ENCODE results near the gene HOXD4.
A peak's percentile ranks its signal among the peaks of the same experiment; 100 is the strongest.

The HOXD4 gene

GRCh38 chr2:176139661-176140512 is 11.5 kb upstream of the HOXD4 start:
- DNase-seq (ENCODE audit: low read depth) = no peak

GRCh38 chr2:176140513-176141317 is 10.6 kb upstream of the HOXD4 start:
- DNase-seq (ENCODE audit: low read depth) = peak; percentile 48

- no peak for DNase-seq (ENCODE audit: low read depth)
Measured at GRCh38 chr2:176142281-176142680, 9.1 kb upstream of the HOXD4 start.

DNA sequence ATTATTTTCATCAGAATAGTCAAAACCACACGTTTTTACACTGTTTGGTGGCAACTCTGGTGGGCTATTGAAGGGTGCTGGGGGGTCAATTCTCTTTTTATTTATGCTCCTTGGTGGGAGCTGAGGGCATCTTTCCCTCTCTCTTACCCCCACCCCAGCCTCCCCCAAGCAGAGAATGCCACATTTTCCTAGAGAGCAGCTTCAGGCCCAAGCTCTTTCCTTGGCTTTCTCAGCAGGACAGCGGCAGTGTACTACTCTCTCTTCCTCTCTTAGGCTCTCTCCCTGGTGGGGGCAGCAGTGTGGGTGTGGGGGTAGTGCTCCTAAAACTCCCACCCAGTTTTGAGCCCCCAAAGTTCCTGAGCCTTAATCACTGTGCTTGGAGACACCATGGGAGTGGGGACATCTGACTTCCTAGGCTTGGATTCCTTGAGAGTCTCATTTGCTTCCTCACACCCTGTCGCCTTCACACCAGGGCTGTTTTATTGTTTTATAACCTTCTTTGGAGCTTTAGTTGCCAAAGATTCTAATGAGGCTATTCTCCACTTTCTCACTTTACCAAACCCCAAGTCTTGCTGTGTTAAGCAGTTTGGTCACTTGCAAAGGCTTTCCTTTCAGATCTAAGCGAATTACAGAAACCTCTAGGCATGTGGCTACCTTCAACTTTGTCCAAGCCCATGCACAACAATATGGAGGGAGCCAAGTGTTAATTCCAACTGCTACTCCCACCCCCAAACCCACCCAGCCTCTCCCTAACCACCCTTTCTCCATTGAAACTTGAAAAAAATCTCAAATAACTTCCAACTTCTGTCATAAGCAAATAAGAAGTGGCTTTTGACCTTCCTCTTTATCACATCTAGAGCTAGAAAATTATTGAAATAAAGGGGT is 6.0 kb upstream of the HOXD4 start:
- DNase-seq (ENCODE audit: low read depth) = no peak

- no peak for DNase-seq (ENCODE audit: low read depth)
Measured at GRCh38 chr2:176146101-176146500, 5.2 kb upstream of the HOXD4 start.

- no peak for DNase-seq (ENCODE audit: low read depth)
Measured at GRCh38 chr2:176146645-176147044, 4.7 kb upstream of the HOXD4 start.

DNA sequence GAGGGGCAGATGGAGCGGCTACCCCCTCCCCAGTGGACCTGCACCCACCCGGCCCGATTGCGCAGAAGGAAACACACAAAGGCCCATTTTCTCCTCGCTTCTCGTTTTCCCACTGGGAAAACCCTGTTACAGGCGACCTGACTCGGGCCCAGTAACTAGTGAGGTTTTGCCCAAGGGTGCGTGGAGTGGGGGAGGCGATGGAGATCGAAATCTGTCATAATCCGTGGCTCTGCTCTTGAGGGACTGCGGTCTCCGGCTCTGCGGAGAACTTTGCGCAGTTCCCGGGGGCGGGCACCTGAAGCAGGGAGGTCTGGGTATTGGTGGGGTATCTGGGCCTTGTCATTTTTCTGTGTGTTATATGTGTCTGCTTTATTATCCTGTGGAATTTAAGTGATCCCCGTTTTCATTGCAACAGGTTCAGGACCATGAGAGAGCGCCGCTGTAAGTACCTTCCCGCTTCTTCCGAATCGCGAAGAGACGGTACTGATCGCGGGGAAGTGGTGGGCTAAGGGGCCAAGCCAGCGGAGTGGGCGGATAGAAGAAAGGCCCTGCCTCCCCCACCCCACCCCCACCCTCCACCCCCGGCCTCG is 4.0 kb upstream of the HOXD4 start:
- DNase-seq (ENCODE audit: low read depth) = no peak

GRCh38 chr2:176147800-176148496 is 3.4 kb upstream of the HOXD4 start:
- DNase-seq (ENCODE audit: low read depth) = no peak

- DNase-seq (ENCODE audit: low read depth) = no peak
Measured at GRCh38 chr2:176148751-176149421, 2.5 kb upstream of the HOXD4 start.

DNA sequence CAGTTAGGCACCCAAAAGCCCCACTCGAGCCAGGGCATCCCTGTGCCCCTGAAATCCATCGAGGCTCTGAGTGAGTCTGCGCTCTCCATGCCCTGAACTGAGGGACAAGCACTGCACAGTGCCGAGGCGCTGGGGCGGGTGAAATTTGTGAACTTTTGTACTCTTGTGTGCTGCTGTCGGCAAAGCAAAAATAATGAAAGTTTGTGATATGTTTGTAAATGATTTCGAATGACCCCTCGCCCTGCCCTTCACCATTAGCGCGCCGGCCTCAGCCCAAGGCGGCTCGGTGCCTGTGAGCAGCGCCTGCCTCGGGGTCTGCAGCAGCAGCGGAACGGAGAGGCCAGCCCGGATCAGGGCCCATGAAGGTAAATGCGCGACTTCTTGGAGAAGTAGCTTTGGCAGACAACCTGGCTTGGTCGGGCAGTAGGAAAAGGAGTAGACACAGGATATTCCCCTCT is 1.8 kb upstream of the HOXD4 start:
- DNase-seq (ENCODE audit: low read depth) = no peak

- DNase-seq (ENCODE audit: low read depth) = no peak
Measured at GRCh38 chr2:176149939-176150583, 1.3 kb upstream of the HOXD4 start.

GRCh38 chr2:176150584-176151441 is 537 bp upstream of the HOXD4 start:
- no peak for DNase-seq (ENCODE audit: low read depth)

DNA sequence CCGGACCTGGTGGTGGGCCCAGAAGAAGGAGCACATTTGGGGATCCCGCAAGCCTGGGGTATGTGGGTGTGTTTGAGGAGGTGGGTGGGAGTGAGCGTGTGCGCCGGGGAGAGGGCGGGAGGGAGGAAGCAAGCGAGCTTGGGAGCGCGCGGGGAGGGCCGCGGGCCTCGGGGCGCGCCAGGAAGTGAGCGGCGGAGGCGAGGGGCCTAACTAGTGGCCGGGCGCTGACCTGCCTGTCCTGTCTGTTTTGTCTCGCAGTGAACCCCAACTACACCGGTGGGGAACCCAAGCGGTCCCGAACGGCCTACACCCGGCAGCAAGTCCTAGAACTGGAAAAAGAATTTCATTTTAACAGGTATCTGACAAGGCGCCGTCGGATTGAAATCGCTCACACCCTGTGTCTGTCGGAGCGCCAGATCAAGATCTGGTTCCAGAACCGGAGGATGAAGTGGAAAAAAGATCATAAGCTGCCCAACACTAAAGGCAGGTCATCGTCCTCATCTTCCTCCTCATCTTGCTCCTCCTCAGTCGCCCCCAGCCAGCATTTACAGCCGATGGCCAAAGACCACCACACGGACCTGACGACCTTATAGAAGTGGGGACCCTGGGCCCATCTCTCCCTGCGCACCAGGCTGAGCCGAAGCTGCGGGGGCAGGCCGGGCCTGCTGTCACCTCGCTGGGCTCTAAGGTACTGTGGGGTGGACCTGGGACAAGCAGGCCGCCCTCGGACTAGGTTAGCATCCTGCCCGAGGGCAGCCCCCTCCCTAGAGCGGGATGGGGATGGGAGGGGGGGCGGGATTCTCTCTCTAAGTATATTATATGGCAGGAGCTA is 1.2 kb downstream of the HOXD4 start:
- no peak for DNase-seq (ENCODE audit: low read depth)

DNA sequence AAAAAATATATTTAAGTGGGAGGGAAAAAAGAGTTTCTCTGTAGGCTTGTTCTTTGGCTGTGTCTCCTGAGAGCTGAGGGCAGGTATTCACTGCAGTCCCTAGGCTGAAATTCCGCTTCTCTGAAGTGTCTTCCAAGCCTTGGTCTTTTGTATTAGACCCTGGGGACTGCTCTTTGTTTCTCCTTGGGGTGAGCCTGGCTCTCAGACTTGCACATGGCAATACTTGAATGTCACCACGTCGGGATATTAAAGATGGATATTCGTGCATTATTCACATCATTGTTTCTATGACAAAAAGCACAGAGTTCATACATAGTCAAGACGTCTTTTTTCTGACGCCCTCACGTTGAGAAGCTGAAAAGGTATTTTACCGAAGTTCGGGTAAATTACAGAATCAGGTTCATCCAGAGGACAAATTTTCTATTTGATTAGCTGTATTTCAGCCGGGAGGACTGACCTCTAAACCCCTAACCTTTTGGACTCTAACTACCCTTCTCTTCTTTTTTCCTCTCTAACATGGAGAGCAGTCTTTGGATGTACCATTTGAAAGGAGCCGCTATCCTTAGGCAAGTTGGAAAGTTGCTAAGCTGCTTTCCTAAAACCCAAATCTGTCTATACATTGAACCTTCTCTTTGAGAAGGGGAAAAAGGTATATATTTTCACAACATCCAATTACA is 3.4 kb downstream of the HOXD4 start:
- DNase-seq (ENCODE audit: low read depth) = no peak

- DNase-seq (ENCODE audit: low read depth) = no peak
Measured at GRCh38 chr2:176155356-176156044, 4.2 kb downstream of the HOXD4 start.

DNA sequence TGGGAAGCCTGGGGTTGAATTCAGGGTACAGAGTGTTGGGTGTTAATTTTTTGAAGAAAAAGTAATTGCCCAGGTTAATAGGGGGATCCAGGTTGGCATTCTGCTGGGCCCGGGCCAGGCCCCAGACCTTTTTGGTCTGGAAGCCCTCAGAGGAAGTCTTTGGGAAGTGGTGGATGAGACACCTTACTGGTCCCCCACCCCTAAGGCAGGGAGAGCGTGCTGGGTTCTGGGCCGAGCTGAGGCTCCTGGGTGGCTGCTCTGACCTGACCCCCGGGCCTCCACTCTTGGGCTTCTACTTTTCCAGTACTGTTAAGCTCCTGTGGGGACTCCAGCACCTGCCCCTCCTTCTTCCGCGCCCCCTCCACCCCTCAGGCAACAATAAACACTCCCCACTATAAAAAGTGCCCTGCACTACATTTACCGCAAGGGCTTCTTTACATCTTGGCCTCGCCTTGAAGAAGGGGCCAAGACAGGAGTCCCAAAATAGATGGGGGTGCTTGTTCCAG is 5.0 kb downstream of the HOXD4 start:
- DNase-seq (ENCODE audit: low read depth) = no peak

Measured in CMK (cell line).